ENCODE data around the gene EGLN3.

The EGLN3 gene

GRCh38 chr14:33904609-33905008, 46.3 kb downstream of the EGLN3 start:
- TF ChIP-seq TAF1 (IDR thresholded peaks at IDR 0.05; ENCODE audit: borderline replicate concordance, low read depth, low read length) (no peak), POLR2AphosphoS5 (IDR thresholded peaks at IDR 0.05; ENCODE audit: low read depth, low read length) (no peak), POLR2A (IDR thresholded peaks at IDR 0.05; ENCODE audit: low read depth, low read length) (no peak)
- DNase-seq (ENCODE audit: insufficient read length) (no peak), FAIRE-seq (no peak)

- DNase-seq (ENCODE audit: insufficient read length) (no peak), FAIRE-seq (no peak)
- TF ChIP-seq TAF1 (IDR thresholded peaks at IDR 0.05; ENCODE audit: borderline replicate concordance, low read depth, low read length) (no peak), POLR2A (IDR thresholded peaks at IDR 0.05; ENCODE audit: low read depth, low read length) (no peak), POLR2AphosphoS5 (IDR thresholded peaks at IDR 0.05; ENCODE audit: low read depth, low read length) (no peak)
Observed at GRCh38 chr14:33903369-33903768, 47.5 kb downstream of the EGLN3 start.

GRCh38 chr14:33902363-33902762, 48.5 kb downstream of the EGLN3 start:
- DNase-seq (ENCODE audit: insufficient read length) (no peak), FAIRE-seq (no peak)
- TF ChIP-seq POLR2AphosphoS5 (IDR thresholded peaks at IDR 0.05; ENCODE audit: low read depth, low read length) (no peak), TAF1 (IDR thresholded peaks at IDR 0.05; ENCODE audit: borderline replicate concordance, low read depth, low read length) (no peak), POLR2A (IDR thresholded peaks at IDR 0.05; ENCODE audit: low read depth, low read length) (no peak)

GRCh38 chr14:33901426-33902155, 49.3 kb downstream of the EGLN3 start:
- FAIRE-seq (peak; percentile 58), DNase-seq (ENCODE audit: insufficient read length) (no peak)
- TF ChIP-seq TAF1 (IDR thresholded peaks at IDR 0.05; ENCODE audit: borderline replicate concordance, low read depth, low read length) (no peak), POLR2A (IDR thresholded peaks at IDR 0.05; ENCODE audit: low read depth, low read length) (no peak), POLR2AphosphoS5 (IDR thresholded peaks at IDR 0.05; ENCODE audit: low read depth, low read length) (no peak)

- no peak for FAIRE-seq
- DNase-seq (ENCODE audit: insufficient read length): no peak
- TF ChIP-seq POLR2A (IDR thresholded peaks at IDR 0.05; ENCODE audit: low read depth, low read length): no peak
- TF ChIP-seq POLR2AphosphoS5 (IDR thresholded peaks at IDR 0.05; ENCODE audit: low read depth, low read length): no peak
- TF ChIP-seq TAF1 (IDR thresholded peaks at IDR 0.05; ENCODE audit: borderline replicate concordance, low read depth, low read length): no peak
Observed at GRCh38 chr14:33900706-33901105, 50.2 kb downstream of the EGLN3 start.

GRCh38 chr14:33899723-33900341, 51.0 kb downstream of the EGLN3 start:
- FAIRE-seq (no peak), DNase-seq (ENCODE audit: insufficient read length) (no peak)
- TF ChIP-seq POLR2AphosphoS5 (IDR thresholded peaks at IDR 0.05; ENCODE audit: low read depth, low read length) (no peak), POLR2A (IDR thresholded peaks at IDR 0.05; ENCODE audit: low read depth, low read length) (no peak), TAF1 (IDR thresholded peaks at IDR 0.05; ENCODE audit: borderline replicate concordance, low read depth, low read length) (no peak)

GRCh38 chr14:33897878-33898535, 52.9 kb downstream of the EGLN3 start:
- TF ChIP-seq POLR2AphosphoS5 (IDR thresholded peaks at IDR 0.05; ENCODE audit: low read depth, low read length): no peak
- no peak for TF ChIP-seq TAF1 (IDR thresholded peaks at IDR 0.05; ENCODE audit: borderline replicate concordance, low read depth, low read length)
- DNase-seq (ENCODE audit: insufficient read length) (no peak), FAIRE-seq (no peak)

GRCh38 chr14:33897382-33897781, 53.5 kb downstream of the EGLN3 start:
- no peak for FAIRE-seq
- TF ChIP-seq TAF1 (IDR thresholded peaks at IDR 0.05; ENCODE audit: borderline replicate concordance, low read depth, low read length) (no peak), POLR2A (IDR thresholded peaks at IDR 0.05; ENCODE audit: low read depth, low read length) (no peak), POLR2AphosphoS5 (IDR thresholded peaks at IDR 0.05; ENCODE audit: low read depth, low read length) (no peak)
- no peak for DNase-seq (ENCODE audit: insufficient read length)

GRCh38 chr14:33894339-33894738, 56.5 kb downstream of the EGLN3 start:
- FAIRE-seq (no peak), DNase-seq (ENCODE audit: insufficient read length) (no peak)
- TF ChIP-seq POLR2A (IDR thresholded peaks at IDR 0.05; ENCODE audit: low read depth, low read length) (no peak), POLR2AphosphoS5 (IDR thresholded peaks at IDR 0.05; ENCODE audit: low read depth, low read length) (no peak), TAF1 (IDR thresholded peaks at IDR 0.05; ENCODE audit: borderline replicate concordance, low read depth, low read length) (no peak)

- TF ChIP-seq POLR2A (IDR thresholded peaks at IDR 0.05; ENCODE audit: low read depth, low read length) (no peak), POLR2AphosphoS5 (IDR thresholded peaks at IDR 0.05; ENCODE audit: low read depth, low read length) (no peak), TAF1 (IDR thresholded peaks at IDR 0.05; ENCODE audit: borderline replicate concordance, low read depth, low read length) (no peak)
- FAIRE-seq (no peak), DNase-seq (ENCODE audit: insufficient read length) (no peak)
Observed at GRCh38 chr14:33891700-33892099, 59.2 kb downstream of the EGLN3 start.

- FAIRE-seq (no peak), DNase-seq (ENCODE audit: insufficient read length) (no peak)
- no peak for TF ChIP-seq POLR2AphosphoS5 (IDR thresholded peaks at IDR 0.05; ENCODE audit: low read depth, low read length)
- no peak for TF ChIP-seq TAF1 (IDR thresholded peaks at IDR 0.05; ENCODE audit: borderline replicate concordance, low read depth, low read length)
- no peak for TF ChIP-seq POLR2A (IDR thresholded peaks at IDR 0.05; ENCODE audit: low read depth, low read length)
Observed at GRCh38 chr14:33884916-33885315, 66.0 kb downstream of the EGLN3 start.

- no peak for TF ChIP-seq POLR2A (IDR thresholded peaks at IDR 0.05; ENCODE audit: low read depth, low read length)
- TF ChIP-seq TAF1 (IDR thresholded peaks at IDR 0.05; ENCODE audit: borderline replicate concordance, low read depth, low read length): no peak
- no peak for TF ChIP-seq POLR2AphosphoS5 (IDR thresholded peaks at IDR 0.05; ENCODE audit: low read depth, low read length)
- FAIRE-seq: no peak
- no peak for DNase-seq (ENCODE audit: insufficient read length)
Observed at GRCh38 chr14:33880330-33880729, 70.5 kb downstream of the EGLN3 start.

All from GM12892 (cell line).